Neural progenitor cell (in vitro differentiated cells): ENCODE measurements around the gene DNER.
A peak's percentile ranks its signal among the peaks of the same experiment; 100 is the strongest.

ENCODE experiments used
- CTCF ChIP-seq: fragments of 200-600 bp; sonication (generic); IDR thresholded peaks from 2 replicates; pipeline ENCODE4 v1.5.1; 2017; ENCODE audit warnings: antibody characterized with exemption, mild to moderate bottlenecking
- EZH2 ChIP-seq: fragments of 200-600 bp; sonication (generic); IDR thresholded peaks from 2 replicates; pipeline ENCODE4 v1.6.1; 2017; ENCODE audit warnings: antibody characterized with exemption, mild to moderate bottlenecking, moderate library complexity

- peak; percentile 2 for TF ChIP-seq EZH2
- TF ChIP-seq CTCF = no peak
Measured at GRCh38 chr2:229714080-229714735, at the start of gene DNER.
